Coronary artery (tissue), 2 donors: ENCODE measurements around the gene ICA1.

ENCODE experiments used
- DNase-seq: peaks from one replicate; pipeline ENCODE4 v3.0.0-alpha.2; 2017; ENCODE audit warnings: low spot score
- H3K27ac ChIP-seq, 2 donors: fragments of 200-600 bp; sonication (generic); one replicate each; pipeline ENCODE4 v1.5.1; 2016 to 2019
- H3K4me3 ChIP-seq: fragments of 200-600 bp; sonication (generic); 2 replicates; pipeline ENCODE4 v1.5.1; 2016; ENCODE audit warnings: mild to moderate bottlenecking, moderate library complexity
- TF ChIP-seq, protein P1 (sequence below): fragments of 200-600 bp; sonication (generic); IDR thresholded peaks from one replicate; pipeline ENCODE4 v1.5.1; 2019; ENCODE audit warnings: antibody characterized with exemption

The ICA1 gene

GRCh38 chr7:8295638-8296361 is 33.8 kb upstream of the ICA1 start:
- TF ChIP-seq, protein P1, sequence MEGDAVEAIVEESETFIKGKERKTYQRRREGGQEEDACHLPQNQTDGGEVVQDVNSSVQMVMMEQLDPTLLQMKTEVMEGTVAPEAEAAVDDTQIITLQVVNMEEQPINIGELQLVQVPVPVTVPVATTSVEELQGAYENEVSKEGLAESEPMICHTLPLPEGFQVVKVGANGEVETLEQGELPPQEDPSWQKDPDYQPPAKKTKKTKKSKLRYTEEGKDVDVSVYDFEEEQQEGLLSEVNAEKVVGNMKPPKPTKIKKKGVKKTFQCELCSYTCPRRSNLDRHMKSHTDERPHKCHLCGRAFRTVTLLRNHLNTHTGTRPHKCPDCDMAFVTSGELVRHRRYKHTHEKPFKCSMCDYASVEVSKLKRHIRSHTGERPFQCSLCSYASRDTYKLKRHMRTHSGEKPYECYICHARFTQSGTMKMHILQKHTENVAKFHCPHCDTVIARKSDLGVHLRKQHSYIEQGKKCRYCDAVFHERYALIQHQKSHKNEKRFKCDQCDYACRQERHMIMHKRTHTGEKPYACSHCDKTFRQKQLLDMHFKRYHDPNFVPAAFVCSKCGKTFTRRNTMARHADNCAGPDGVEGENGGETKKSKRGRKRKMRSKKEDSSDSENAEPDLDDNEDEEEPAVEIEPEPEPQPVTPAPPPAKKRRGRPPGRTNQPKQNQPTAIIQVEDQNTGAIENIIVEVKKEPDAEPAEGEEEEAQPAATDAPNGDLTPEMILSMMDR = peak; percentile 53
- no peak overlapping the region for H3K4me3 ChIP-seq
- no peak overlapping the region for H3K27ac ChIP-seq
- no peak for DNase-seq

- DNase-seq = no peak
- Histone ChIP-seq H3K27ac (no peak overlapping the region), H3K4me3 (no peak overlapping the region)
- TF ChIP-seq, protein P1 = no peak
Measured at GRCh38 chr7:8291397-8292141, 29.6 kb upstream of the ICA1 start.

DNA sequence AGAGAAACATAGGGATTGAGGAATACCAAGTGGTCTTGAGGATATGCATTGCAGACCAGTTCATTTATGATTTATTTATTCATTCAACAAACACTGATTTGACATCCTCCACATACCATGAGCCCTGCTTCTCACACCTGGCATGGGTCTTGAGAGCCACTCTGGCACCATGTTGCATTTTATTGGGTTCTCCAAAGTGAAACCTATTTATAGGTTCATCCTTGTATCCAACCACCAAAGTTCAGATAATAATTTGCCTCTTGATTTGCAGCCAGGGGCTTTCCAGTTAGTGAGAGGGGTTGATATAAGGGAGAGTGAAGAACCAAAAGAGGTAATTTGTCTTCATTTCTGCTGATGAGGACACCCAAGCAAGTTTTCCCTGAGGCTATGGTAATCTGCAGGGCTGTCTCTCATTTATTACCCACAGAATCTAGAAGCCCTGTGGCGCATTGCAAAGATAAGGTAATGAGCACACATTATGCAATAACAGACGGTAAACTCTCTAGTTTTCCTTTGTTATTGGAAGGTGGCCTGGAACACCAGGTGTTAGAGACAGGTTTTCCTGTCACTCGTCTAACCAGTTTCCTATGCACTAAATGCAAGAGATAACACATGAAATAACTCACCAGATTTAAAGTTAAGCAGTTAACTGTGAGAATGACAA is 28.8 kb upstream of the ICA1 start:
- TF ChIP-seq, protein P1 = no peak
- no peak overlapping the region for H3K4me3 ChIP-seq
- no peak for DNase-seq
- no peak overlapping the region for H3K27ac ChIP-seq

GRCh38 chr7:8286118-8286517 is 24.2 kb upstream of the ICA1 start:
- no peak for DNase-seq
- TF ChIP-seq, protein P1 = no peak
- H3K4me3 ChIP-seq = no peak overlapping the region
- H3K27ac ChIP-seq = no peak overlapping the region

DNA sequence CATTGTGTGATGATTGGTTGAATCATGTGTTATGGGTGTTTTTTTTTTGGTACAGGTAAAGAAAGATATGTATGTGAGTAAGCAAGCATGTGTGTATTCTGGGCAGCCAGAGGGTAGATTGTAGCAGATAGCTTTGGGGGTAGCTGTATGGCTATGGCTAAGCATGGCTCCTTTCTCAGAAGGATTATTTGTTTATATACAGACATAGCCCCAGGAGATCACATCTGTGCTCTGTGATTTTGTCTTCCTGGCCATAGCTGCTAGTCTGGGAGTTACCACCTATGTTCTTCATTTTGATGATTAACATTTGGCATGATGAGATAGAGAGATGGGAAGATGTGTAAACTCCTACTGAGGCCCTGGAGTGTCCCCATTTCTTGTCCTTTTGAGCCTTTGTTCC is 23.2 kb upstream of the ICA1 start:
- TF ChIP-seq, protein P1 = no peak
- Histone ChIP-seq H3K4me3 (no peak overlapping the region), H3K27ac (no peak overlapping the region)
- DNase-seq = no peak

GRCh38 chr7:8284606-8285005 is 22.6 kb upstream of the ICA1 start:
- Histone ChIP-seq H3K27ac (no peak overlapping the region), H3K4me3 (no peak overlapping the region)
- TF ChIP-seq, protein P1 = no peak
- no peak for DNase-seq
